Measurements from ENCODE around the gene PCARE. TPM values are rescaled to one million over a fixed set of nuclear protein-coding genes. Genes with fewer than 3 reads are reported as not detected.

The PCARE gene
- total RNA-seq = under 0.01 TPM in 1 of 2 replicates, not detected in the other

GRCh38 chr2:29074411-29074810 lies at the start of gene PCARE:
Gene PCARE (minus strand): TSS chr2:29074523. CDS start chr2:29074261, 262 bp downstream.

GRCh38 chr2:29114946-29115609 lies 40.8 kb upstream of the PCARE start, which contains the start of gene CLIP4:
Gene CLIP4 (plus strand): TSS chr2:29115415. CDS start chr2:29121389, 5,974 bp downstream.

Other genes with a start within 250 kb of the PCARE start
- 19.4 and 21.5 TPM in 2 replicates for gene TRMT61B, start 204.2 kb downstream of the PCARE start, total RNA-seq
- 123 and 178 TPM in 2 replicates for gene WDR43, start 179.9 kb downstream of the PCARE start, total RNA-seq
- gene TOGARAM2, start 93.2 kb downstream of the PCARE start, total RNA-seq = not detected in 2 replicates
- 128 and 164 TPM in 2 replicates for gene CLIP4, start 40.9 kb upstream of the PCARE start, total RNA-seq

All from nasal cavity respiratory epithelium epithelial cell of viscerocranial mucosa (primary cell).